Measurements from ENCODE around the gene EFHB.
"Not testable (repeated sequence)": the region's sequence is repeated elsewhere in the genome, so short reads cannot be mapped to it uniquely, and the experiment has no call there.

EFHB gene

DNA sequence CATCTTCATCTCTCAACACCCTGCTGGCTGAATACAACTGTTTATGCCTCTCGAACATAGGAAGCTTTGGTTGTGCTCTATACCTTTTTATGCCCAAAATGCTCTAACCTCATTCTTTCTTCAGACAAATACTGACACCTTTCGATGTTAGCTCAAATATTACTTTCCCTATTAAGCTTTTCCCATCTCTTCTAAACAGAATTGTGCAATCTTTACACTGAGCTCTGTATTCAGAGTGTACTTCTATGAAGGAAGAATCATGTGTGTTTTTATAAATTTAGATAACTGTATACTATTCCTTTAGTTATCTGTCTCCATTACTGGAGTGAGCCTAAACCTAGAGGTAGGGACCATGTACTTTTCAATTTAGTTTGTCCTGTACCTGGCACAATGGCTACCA, 1.6 kb downstream of the EFHB start:
- no peak for DNase-seq (ENCODE audit: extremely low read depth in 1 of 2, low read depth in 1 of 2)

GRCh38 chr3:19931767-19932188, 2.2 kb downstream of the EFHB start:
- no peak for DNase-seq (ENCODE audit: extremely low read depth in 1 of 2, low read depth in 1 of 2)

DNA sequence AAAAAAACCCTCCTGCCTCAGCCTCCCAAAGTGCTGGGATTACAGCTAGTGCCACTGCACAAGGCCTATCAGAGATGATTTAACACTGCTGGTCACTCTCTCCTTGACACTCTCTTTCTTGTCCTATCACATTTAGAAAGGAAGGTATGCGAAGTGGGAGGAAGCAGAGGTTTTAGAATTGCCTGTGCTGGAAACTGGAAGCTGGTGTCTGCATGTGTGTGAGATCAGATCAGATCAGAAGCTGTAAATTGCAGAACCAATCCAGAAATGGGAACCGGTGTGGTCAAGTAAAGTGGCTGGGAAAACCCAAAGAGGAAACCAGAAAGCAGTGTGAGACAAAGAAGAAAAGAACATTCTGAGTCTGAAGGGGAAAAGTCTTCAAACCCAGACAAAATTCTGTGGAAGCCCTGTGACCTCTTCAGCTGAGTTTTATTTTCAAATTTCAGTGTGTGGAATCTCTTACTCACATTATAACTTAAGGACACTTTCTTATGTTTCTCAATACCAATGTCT, 2.8 kb downstream of the EFHB start:
- no peak for DNase-seq (ENCODE audit: extremely low read depth in 1 of 2, low read depth in 1 of 2)

DNA sequence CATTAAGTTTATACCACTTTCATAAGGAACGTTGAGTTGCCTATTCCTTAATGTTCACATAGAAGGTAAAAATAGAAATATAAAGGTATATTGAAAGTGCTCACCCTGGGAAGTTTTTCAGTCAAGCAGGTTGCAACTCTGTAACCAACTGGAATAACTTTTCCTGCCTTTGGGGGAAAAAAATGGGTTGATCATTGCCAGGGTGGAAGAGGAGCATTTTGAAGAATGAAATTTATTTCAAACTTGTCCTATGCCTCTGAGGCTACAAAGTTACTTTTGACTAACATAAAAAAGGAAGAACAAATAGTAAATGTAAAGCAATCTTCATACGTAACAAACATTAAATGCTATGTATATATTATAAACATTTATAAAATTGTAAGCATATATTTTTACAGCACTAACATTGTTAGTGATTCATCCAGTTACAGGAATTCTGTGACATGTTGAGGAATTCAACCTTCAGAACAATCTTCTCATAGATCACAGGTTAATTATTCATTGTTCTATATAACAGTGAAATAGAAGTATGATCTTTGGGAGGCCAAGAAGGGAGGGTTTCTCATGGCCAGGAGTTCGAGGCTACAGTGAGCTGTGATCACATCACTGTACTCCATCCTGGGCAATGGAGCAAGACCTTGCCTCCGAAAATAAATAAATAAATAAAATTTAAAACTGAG, 13.5 kb downstream of the EFHB start:
- DNase-seq (ENCODE audit: extremely low read depth in 1 of 2, low read depth in 1 of 2), result no peak

DNA sequence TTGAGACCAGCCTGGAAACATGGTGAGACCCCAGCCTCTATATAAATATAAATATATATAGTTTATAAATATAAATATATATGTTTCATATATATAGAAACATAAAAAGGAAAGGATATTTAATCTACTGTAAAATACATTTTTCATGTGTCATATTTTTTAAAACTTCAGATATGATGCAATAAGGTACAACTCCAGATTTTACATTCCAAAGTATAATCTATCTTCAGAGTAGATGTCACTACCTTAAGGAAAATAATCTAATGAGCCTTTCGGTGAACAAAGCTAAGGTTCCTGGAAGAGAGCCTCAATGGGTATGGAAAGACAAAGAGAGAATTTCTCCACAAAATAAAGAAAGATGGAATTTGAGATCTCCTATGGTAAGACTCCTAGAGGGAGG, 16.9 kb downstream of the EFHB start:
- DNase-seq (ENCODE audit: extremely low read depth in 1 of 2, low read depth in 1 of 2), result no peak

- no peak for DNase-seq (ENCODE audit: extremely low read depth in 1 of 2, low read depth in 1 of 2)
These were observed 22.6 kb downstream of the EFHB start for GRCh38 chr3:19911452-19911851.

DNA sequence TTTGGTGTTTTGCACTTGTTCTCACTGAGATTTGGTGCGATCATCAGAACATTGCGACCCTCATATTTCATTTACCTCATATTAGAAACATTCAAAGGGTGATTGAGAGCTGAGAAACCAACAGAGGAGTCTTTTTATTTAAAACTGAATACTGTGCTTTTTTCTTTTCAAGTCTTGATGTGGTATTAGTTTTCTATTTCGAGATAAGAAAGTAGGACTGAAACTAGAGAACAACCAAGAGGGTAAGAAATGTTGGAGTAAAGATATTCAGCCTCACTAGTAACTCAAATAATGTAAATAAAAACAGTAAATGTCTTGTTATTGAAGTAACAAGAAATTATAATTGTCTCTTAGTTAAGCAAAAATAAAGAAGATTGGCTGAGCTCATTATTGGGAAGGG, 26.5 kb downstream of the EFHB start:
- DNase-seq (ENCODE audit: extremely low read depth in 1 of 2, low read depth in 1 of 2), result no peak

- no peak for DNase-seq (ENCODE audit: extremely low read depth in 1 of 2, low read depth in 1 of 2)
These were observed 30.4 kb downstream of the EFHB start for GRCh38 chr3:19903649-19904048.

DNA sequence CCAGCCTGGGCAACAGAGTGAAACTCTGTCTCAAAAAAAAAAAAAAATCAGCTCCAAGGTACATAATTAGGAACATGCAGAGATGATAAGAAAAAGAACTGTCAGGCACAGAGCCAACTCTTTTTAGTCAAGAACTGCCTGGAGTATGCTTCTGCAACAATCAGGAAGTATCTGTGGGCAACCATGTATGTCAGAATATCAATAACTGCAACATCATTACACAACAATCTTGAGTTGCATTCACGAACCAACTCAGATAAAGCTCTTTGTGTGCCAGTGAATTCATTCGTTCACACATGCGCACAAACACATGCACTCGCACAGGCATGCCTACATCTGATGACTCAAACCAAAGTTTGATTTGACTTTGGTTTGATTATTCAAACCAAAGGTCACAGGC, 32.1 kb downstream of the EFHB start:
- DNase-seq (ENCODE audit: extremely low read depth in 1 of 2, low read depth in 1 of 2), result no peak

DNA sequence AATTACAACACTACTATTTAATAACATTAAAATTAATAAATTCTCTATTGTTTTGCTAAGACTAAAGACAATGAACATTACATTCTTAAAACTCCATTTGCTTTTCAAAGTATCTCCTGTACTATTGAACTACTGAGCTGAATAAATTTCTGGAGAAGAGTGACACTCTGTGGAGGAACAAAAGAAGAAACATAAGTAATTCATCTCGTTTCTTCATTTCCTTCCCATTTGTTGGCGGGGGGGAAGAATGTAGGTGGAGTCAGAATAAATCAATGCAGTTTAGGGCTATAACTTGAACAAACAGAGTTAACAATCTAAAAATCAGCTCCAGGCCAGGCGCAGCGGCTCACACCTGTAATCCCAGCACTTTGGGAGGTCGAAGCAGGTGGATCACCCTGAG, 32.7 kb downstream of the EFHB start:
- no peak for DNase-seq (ENCODE audit: extremely low read depth in 1 of 2, low read depth in 1 of 2)

- DNase-seq (ENCODE audit: extremely low read depth in 1 of 2, low read depth in 1 of 2), result not testable (repeated sequence)
These were observed 34.2 kb downstream of the EFHB start for GRCh38 chr3:19899833-19900232.

DNA sequence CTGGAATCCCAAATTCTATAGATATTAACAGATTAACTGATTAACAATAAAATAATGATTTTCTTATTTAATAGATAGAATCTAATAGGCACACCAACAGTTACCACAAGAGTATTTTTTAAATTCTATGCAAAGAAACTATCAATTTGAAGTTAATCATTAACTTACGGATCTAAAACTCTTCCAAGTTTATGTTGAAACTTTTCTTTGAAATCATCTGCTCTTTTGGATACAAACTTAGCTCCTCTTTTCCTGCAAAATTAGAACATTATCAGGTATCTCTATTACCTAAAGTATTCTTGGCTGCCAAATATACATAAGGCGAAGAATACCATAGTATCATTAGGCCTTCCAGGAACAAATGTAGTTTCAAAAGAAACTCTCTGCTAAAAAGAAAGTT, 34.8 kb downstream of the EFHB start:
- DNase-seq (ENCODE audit: extremely low read depth in 1 of 2, low read depth in 1 of 2), result no peak

GRCh38 chr3:19898721-19899120, 35.3 kb downstream of the EFHB start:
- no peak for DNase-seq (ENCODE audit: extremely low read depth in 1 of 2, low read depth in 1 of 2)

DNA sequence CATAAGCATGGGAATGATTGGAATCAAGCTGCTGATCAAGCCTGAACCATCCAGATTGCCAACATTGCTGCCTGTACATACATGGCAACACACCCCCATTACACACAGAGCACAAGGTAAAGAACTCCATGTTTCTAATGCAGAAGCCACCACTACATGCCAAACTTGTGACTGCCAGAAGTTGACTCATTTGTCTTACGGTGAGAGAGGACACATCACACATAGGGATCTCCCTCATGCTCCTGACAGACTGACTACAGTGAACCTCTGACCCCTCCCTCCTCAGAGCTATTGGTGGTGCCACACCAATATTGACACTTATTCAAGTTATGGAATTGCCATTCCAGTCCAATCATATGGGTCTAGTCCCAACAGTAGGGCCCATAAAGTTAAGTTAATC, 42.3 kb downstream of the EFHB start:
- no peak for DNase-seq (ENCODE audit: extremely low read depth in 1 of 2, low read depth in 1 of 2)

DNA sequence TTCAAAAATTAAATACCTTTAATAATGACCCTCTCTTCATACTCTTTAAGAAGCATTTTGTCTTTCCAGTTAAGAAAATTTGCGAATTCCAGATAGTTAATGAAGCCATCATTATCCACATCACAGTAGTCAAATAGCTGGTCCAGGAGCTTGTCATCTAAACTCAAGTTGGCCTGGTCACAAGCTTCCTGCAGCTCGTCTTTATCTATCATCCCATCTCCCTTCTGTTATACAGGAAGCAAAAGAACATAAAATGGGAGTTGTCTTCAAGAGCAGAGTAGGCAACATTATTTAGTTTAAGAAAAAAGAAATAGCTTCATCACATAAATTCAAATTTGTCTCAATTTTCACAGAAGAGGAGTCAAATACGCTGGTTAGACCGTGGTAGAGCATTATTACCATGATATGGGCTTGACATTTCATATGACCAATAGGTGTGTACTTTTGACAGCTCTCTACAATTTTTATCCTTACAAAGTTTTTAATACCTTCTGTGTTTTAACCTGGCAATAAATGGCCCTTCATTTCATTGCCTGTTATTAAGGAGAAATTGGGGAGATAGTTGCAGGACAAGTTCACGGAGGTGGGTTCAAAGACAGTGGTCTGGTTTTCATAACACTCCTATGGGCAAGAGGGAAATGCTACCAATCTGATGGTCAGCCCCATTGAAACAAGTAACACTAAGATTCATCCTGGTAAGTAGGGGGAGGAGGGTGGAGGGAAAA, 45.4 kb downstream of the EFHB start:
- no peak for DNase-seq (ENCODE audit: extremely low read depth in 1 of 2, low read depth in 1 of 2)

GRCh38 chr3:19887122-19887521, 46.9 kb downstream of the EFHB start:
- DNase-seq (ENCODE audit: extremely low read depth in 1 of 2, low read depth in 1 of 2), result not testable (repeated sequence)

- no peak for DNase-seq (ENCODE audit: extremely low read depth in 1 of 2, low read depth in 1 of 2)
These were observed 47.6 kb downstream of the EFHB start for GRCh38 chr3:19886404-19886803.

- no peak for DNase-seq (ENCODE audit: extremely low read depth in 1 of 2, low read depth in 1 of 2)
These were observed 48.5 kb downstream of the EFHB start for GRCh38 chr3:19885468-19885867.

- DNase-seq (ENCODE audit: extremely low read depth in 1 of 2, low read depth in 1 of 2), result no peak
These were observed 52.2 kb downstream of the EFHB start for GRCh38 chr3:19881852-19882251.

DNA sequence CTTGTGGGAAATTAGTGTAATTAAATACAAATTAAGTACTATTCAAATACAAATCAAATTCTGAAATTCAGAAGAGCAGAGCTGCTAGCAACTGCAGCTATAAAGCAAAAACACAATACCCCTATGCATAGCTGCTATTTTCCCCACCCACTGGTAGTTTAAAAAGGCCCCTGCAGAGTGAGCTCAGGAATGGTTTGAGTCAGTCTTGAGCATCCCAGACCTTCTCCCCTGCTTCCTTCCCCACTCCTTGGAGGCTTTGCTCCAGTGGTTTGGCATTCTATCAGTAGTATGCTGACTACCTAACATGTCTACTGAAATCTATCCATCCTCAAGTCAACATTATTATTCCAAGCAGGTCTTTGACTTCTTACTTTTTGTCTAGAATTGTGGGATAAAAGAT, 53.0 kb downstream of the EFHB start:
- no peak for DNase-seq (ENCODE audit: extremely low read depth in 1 of 2, low read depth in 1 of 2)

DNA sequence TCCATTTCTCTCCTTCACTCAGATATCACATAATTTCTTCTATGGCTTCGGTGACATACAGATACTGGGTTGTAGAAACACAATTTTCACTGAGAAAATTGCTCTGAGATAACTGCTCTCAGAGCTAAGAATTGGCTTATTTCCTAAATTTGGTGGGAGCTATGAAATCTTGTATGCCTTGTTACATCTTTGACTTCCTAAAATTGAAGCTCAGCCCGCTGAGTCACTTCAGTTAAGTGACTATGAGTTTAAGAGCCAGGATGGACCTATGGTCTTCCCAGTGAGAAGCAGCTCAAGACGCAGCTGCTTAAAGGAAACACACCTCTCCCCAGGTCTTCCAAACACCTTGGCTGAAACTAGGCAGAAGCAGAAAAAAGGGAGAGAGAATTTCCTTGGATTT, 56.4 kb downstream of the EFHB start:
- DNase-seq (ENCODE audit: extremely low read depth in 1 of 2, low read depth in 1 of 2), result no peak

DNA sequence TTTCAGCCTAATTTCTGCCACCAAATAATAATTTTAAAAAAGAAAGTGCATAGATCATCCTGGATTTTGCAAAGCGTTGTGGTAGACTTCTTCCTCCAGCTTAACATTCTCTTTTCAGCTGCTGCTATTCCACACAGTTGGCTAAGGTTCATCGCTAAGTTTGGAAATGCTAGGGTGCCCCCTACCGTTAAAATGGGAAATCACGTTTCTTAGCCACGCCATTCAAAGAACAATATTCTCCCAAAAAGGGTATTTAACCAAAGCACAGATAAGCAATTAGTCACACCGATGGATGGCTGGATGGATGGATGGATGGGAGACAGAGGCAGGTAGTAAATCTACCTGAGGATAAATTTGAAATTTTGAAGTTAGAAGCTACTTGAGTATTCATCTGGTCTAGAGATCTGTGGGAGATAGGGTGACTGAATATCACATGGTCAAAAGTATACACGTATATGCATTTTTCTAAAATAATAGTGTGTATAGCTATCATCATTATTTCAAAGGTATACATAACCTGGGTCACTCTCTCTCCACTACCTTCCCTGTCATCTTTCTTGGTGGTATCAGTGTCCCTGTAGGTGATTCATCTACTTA, 67.2 kb downstream of the EFHB start:
- no peak for DNase-seq (ENCODE audit: extremely low read depth in 1 of 2, low read depth in 1 of 2)

Measured in activated CD8-positive, alpha-beta memory T cell treated with anti-CD3 and anti-CD28 coated beads for 1 hour (primary cell).